ENCODE measurements around the gene F2.

- TF ChIP-seq POLR2A (IDR thresholded peaks at IDR 0.05; ENCODE audit: low read depth, low read length) (no peak), TAF1 (IDR thresholded peaks at IDR 0.05; ENCODE audit: low read depth, low read length) (no peak), POLR2AphosphoS5 (IDR thresholded peaks at IDR 0.05; ENCODE audit: low read depth, low read length) (no peak), SPI1 (IDR thresholded peaks at IDR 0.05; ENCODE audit: low read depth, low read length) (no peak)
These were observed 50.7 kb downstream of the F2 start for GRCh38 chr11:46769636-46770221.
